Stimulated activated CD8-positive, alpha-beta memory T cell treated with anti-CD3 and anti-CD28 coated beads, Interleukin-15, amount 100 ng/mL, for 4 hours (primary cell): ENCODE measurements around the gene TANGO6.
A peak's percentile ranks its signal among the peaks of the same experiment; 100 is the strongest.
"Not testable (repeated sequence)": the region's sequence is repeated elsewhere in the genome, so short reads cannot be mapped to it uniquely, and the experiment has no call there.

Experiments used
- DNase-seq, 2 donors: peaks; one replicate each; pipeline ENCODE4 v3.0.0-alpha.2; 2020; ENCODE audit warnings: low read depth in 2 of 2

TANGO6 gene

GRCh38 chr16:68843482-68844210 lies at the start of gene TANGO6:
Gene TANGO6 (plus strand): TSS chr16:68843531. CDS start chr16:68843618, 87 bp downstream.
- peak; percentile 81 to 86 for DNase-seq

- no peak for DNase-seq
These were observed 44.9 kb upstream of the TANGO6 start for GRCh38 chr16:68798398-68798797.

GRCh38 chr16:68800257-68800875 lies 43.0 kb upstream of the TANGO6 start:
- peak in 1 of 2 donors; percentile 18 for DNase-seq

DNA sequence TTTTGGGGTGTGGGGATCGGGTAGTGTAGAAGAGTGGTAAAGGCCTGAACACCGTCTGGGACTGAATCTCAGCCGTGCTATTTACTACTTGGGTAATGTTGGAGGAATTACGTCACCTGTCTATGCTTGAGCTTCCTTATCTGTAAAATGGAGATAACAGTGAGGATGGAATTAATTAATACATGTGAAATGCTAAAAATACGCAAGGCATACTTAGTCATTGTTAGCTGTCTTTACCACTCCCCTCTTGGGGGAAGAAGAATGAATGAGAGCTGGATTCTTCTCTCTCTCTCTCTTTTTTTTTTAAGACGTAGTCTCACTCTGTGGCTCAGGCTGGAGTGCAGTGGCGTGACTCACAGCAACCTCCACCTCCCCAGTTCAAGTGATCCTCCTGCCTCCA lies 41.1 kb upstream of the TANGO6 start:
- DNase-seq = no peak

DNA sequence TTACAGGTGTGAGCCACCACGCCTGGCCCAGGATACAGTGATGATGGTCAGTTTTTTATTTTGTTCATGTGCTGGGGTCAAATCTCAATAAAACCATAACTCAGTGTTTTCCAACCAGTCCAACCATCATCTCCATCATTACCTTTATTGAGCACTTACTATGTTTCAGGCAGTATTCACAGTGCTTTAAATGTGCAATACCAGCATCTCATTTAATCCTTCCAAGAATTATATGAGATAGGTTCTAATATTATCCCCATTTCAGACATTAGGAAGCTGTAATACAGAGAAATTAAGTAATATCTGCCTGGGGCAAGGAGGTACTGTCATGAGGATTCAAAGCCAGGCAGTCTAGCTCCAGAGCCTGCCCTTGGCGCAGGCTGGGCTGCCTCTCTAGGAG lies 36.9 kb upstream of the TANGO6 start:
- DNase-seq = no peak

GRCh38 chr16:68806981-68807380 lies 36.4 kb upstream of the TANGO6 start:
- no peak for DNase-seq

DNA sequence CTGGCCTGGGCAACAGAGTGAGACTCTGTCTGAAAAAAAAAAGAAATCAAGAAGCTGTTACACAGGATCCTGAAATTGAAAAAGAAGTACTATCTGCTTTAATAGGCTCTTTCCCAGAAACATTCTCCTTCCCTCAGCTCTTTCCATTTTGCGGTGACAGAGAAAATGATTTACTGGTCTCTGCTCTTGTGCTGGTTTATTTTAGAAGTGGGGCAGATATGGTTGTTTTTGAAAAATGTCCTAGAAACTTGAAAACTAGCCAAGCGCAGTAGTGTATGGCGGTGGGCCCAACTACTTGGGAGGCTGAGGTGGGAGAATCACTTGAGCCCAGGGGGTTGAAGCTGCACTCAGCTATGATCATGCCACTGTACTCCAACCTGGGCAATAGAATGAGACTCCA lies 28.8 kb upstream of the TANGO6 start:
- DNase-seq = no peak

DNA sequence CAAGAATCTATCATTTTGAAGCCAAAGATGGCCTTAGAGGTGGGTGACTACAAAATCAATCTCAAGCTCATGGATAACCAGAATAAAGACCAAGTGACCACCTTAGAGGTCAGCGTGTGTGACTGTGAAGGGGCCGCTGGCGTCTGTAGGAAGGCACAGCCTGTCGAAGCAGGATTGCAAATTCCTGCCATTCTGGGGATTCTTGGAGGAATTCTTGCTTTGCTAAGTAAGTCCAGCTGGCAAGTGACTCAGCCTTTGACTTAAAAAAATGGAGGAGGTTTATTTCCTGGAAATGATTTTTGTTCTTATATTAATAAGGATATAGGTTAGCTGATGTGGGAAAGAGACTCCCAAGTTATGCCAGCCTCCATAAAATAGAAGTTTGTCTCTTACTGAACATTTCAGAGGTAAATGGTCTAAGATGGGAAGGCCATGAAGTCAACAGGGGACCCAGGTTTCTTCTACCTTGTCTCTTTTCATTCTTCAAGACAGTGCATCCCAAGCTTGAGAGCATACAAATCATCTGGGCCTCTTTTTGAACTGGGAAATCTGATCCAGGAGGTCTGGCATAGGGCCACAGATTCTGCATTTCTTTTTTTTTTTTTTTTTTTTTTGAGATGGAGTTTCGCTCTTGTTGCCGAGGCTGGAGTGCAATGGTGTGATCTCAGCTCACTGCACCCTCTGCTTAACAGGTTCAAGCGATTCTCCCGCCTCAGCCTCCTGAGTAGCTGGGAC lies 19.8 kb upstream of the TANGO6 start:
- DNase-seq = no peak

- DNase-seq = no peak
These were observed 17.9 kb upstream of the TANGO6 start for GRCh38 chr16:68825427-68825826.

DNA sequence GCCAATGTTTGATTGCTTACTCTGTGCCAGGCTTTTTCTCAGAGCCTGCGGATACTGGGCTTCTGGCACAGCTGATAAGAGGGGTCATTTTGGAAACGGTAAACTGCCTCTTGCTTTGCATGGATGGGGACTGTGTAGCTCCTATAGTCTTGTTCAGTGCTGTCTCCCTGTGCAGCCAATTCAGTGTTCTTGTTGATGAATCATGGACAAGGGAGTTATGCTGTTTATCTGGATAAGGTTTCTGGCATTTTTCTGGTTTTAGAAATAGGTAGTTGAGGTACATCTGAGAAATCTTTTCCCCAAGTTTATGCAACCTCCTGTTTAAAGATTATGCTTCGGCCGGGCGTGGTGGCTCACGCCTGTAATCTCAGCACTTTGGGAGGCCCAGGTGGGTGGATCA lies 16.7 kb upstream of the TANGO6 start:
- no peak for DNase-seq

GRCh38 chr16:68833251-68833650 lies 10.1 kb upstream of the TANGO6 start:
- DNase-seq = no peak

DNA sequence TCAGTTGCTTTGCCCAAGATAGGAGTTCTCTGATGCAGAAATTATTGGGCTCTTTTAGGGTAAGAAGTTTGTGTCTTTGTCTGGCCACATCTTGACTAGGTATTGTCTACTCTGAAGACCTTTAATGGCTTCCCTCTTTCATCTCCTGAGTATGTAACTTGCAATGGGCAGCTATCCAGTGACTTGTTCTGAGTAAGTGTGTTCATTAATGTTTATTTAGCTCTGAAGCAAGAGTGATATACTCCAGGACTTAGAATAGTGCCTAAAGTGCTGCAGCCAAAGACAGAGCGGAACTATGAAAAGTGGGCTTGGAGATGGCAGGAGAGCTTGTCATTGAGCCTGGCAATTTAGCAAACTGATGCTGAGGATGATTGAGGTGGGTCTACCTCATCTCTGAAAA lies 8.8 kb upstream of the TANGO6 start:
- DNase-seq = no peak

- no peak for DNase-seq
These were observed 7.4 kb upstream of the TANGO6 start for GRCh38 chr16:68835970-68836369.

DNA sequence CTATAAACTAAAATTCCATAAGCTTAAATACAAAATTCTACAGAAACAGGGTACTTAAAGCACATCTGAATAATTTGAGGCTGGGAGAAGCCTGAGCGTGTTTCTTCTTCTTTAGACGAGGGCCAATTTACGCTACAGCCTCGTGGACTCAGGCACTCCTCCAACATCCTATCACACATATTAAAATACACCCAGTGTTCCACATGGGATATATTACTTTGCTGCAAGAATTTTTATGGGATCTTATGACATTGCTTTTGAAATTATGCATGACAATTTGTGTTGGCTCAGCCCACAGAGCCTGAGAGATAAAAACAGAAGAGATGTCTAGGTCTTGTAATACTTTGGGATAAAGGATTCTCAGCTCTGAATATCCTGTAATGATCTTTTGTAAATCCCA lies 3.5 kb upstream of the TANGO6 start:
- DNase-seq = no peak

- DNase-seq = not testable (repeated sequence)
These were observed 308 bp upstream of the TANGO6 start for GRCh38 chr16:68842964-68843481.

DNA sequence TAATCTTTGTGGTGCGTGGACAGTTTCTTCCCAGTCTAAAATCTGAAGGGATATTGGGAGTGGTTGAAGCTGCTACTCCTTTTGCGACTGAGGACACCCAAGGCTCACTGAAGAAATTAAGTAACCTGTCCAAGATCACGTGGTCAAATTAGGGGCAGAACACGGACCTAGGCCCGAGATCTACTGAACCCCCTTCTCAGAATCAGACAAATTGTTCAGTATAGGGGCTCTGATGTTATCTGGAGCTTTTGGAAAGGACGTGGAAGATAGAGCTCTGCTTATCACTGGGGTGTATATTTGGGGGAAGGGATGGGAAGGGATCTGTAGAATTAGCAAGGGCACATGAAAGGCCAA lies 857 bp downstream of the TANGO6 start:
- no peak for DNase-seq

- no peak for DNase-seq
These were observed 5.5 kb downstream of the TANGO6 start for GRCh38 chr16:68848786-68849185.

- DNase-seq = no peak
These were observed 7.2 kb downstream of the TANGO6 start for GRCh38 chr16:68850481-68850880.

- DNase-seq = no peak
These were observed 8.3 kb downstream of the TANGO6 start for GRCh38 chr16:68851601-68852000.

GRCh38 chr16:68857479-68857878 lies 14.1 kb downstream of the TANGO6 start:
- no peak for DNase-seq

GRCh38 chr16:68859828-68860227 lies 16.5 kb downstream of the TANGO6 start:
- DNase-seq = no peak

DNA sequence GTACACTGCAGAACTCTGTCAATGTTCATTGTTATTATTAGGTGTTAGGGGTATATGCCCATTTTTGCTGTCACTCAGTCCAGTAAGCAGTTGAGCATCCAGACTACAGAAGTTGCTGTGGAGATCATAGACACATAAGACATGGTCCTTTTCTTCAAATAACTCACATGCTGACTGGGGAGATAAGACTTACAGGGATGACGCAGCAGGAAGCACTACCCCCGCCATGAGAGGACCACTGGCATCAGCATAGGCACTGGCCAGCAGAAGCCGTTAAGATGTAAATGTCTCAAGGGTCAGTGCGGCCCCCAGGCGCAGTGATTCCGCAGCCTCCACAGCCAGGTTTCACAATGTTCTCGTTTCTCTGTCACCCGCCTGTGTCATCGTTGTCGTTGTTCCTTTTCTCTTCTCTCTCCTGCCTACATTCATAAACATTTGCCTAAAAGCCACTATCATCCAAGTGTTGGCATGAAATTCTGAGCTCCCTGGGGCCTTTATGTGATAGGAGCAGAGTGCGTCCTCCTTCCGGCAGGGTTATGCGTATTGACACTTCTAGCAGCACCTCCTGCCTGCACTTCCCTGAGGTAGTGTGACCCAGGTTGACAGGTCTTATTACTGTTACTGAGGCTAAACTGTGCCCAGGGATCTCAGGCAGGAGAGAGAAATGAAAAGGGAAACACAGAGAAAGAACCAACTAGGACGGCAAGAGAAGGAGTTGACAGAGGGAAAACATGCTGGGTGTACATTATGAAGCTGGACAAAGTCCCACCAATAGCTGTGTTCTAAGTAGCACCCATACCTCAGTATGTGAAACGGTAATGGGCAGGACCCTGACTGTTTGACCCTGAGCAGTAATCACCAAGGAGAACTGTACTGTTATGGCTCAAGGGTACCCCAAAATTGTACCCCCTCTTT lies 17.9 kb downstream of the TANGO6 start:
- DNase-seq = no peak
